ENCODE data around the gene ADRM1. TPM values are rescaled to one million over a fixed set of nuclear protein-coding genes. Genes with fewer than 3 reads are reported as not detected.

ADRM1 gene
- total RNA-seq, 2 experiments from 2014 or later = 97.7 to 103 TPM

DNA sequence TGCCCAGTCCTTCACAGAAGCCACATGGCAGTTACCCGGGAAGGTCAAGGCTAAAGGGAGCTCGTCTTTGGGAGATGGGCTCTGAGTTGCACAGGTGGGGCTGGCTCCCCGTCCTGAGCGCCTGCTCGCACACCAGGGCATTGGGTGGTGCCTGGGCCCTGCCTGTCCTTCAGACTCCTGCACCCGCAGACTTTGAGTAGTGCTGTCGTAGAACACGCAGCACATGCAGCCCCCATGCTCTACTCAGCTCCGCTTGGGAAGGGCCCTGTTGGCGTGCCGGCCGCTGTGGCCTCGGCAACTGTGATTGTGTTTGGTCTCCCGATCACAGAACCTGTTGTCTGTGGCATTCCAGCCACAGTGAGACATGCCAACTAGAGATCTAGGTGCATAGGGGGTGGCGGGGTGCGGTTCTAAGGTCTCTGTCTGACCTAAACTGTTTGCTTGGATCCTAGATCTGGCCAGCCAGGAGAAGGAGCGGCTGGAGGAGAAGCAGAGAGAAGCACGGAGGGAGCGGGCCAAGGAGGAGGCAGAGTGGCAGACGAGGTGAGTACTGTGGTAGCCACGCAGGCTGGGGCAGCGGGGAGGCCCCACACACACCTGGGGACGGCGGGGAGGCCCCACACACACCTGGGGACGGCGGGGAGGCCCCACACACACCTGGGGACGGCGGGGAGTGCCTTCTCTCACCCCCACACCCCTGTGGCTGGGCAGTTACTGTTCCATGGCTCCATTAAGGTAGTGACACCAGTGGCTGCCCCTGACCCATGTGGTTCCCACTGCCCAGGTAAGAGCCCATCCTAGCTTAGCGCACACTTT, 11.3 kb upstream of the ADRM1 start:
- H3K27ac Mint-ChIP-seq = peak overlapping the region; percentile 50
- DNase-seq = no peak

GRCh38 chr20:62292108-62292507, 10.7 kb upstream of the ADRM1 start:
- peak overlapping the region; percentile 73 for H3K27ac Mint-ChIP-seq

More for the DNA sequence above, 11.3 kb upstream of the ADRM1 start:
- ChIA-PET POLR2A (no interaction called here), CTCF (interaction anchor here (1.8 kb wide), 1 partner anchor 9 kb away, joined by 4 read pairs; no protein-coding TSS in a partner anchor)
- H3K36me3 Mint-ChIP-seq (ENCODE audit: low read depth) = peaks cover 14% of the 10 kb centered on the region
- H3K4me3 Mint-ChIP-seq = no peak overlapping the region
- no peak for ATAC-seq
- H3K4me1 Mint-ChIP-seq (ENCODE audit: low read depth) = peaks cover 3% of the 10 kb centered on the region
- no peaks in the 10 kb centered on the region for H3K9me3 Mint-ChIP-seq (ENCODE audit: insufficient read depth)
- no peaks in the 10 kb centered on the region for H3K27me3 Mint-ChIP-seq (ENCODE audit: low read depth)

DNA sequence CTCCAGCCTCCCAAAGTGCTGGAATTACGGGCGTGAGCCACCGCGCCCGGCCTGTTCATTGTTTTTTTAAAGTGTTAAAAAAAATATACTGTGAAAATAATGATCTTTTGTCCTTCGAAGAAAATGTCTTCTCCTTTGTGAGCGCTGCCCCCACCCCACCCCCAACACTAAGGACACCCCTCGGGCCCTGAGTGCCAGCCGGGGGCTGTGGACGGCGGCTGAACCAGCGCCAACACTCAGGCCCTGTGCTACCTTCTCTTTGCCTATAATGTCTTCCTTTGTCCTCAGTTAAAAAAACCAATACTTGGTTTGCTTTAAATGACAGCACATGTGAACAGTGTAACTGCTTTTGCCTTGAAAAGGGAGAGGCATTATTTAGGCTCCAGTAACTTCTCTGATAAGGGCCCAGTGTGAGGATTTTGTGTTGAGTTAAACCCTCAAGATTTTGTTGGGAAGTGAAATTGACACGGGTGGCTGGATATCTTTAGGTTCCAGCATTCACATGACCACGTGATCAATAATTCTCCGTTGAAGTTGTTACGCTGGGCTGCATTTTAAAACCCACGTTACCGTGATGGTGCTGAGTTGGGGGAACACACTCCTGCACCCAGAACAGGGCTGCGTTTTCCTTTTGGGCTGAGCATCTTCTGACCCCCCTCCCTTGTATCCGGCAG, 9.5 kb upstream of the ADRM1 start:
- no peak overlapping the region for H3K4me3 Mint-ChIP-seq
- H3K36me3 Mint-ChIP-seq (ENCODE audit: low read depth) = peaks cover 12% of the 10 kb centered on the region
- peaks cover 3% of the 10 kb centered on the region for H3K4me1 Mint-ChIP-seq (ENCODE audit: low read depth)
- ATAC-seq (no peak), DNase-seq (no peak)
- no peaks in the 10 kb centered on the region for H3K9me3 Mint-ChIP-seq (ENCODE audit: insufficient read depth)
- CTCF ChIA-PET = interaction anchor here (0.9 to 1.8 kb wide), 2 partner anchors 8 to 9 kb away, joined by 3 to 4 read pairs; no protein-coding TSS in a partner anchor
- H3K27ac Mint-ChIP-seq = no peak overlapping the region
- POLR2A ChIA-PET = no interaction called here
- H3K27me3 Mint-ChIP-seq (ENCODE audit: low read depth) = no peaks in the 10 kb centered on the region

More at GRCh38 chr20:62292108-62292507, 10.7 kb upstream of the ADRM1 start:
- ChIA-PET CTCF (interaction anchor here (1.8 kb wide), 1 partner anchor 9 kb away, joined by 4 read pairs; no protein-coding TSS in a partner anchor), POLR2A (no interaction called here)
- ATAC-seq (no peak), DNase-seq (no peak)
- Mint-ChIP-seq H3K4me3 (no peak overlapping the region), H3K4me1 (ENCODE audit: low read depth) (peaks cover 3% of the 10 kb centered on the region), H3K36me3 (ENCODE audit: low read depth) (peaks cover 12% of the 10 kb centered on the region), H3K27me3 (ENCODE audit: low read depth) (no peaks in the 10 kb centered on the region), H3K9me3 (ENCODE audit: insufficient read depth) (no peaks in the 10 kb centered on the region)

- Mint-ChIP-seq H3K4me3 (no peak overlapping the region), H3K9me3 (ENCODE audit: insufficient read depth) (no peaks in the 10 kb centered on the region), H3K27me3 (ENCODE audit: low read depth) (no peaks in the 10 kb centered on the region), H3K36me3 (ENCODE audit: low read depth) (peaks cover 12% of the 10 kb centered on the region), H3K4me1 (ENCODE audit: low read depth) (peaks cover 3% of the 10 kb centered on the region), H3K27ac (no peak overlapping the region)
- CTCF ChIA-PET = interaction anchor here (0.9 kb wide), 1 partner anchor 8 kb away, joined by 3 read pairs; no protein-coding TSS in a partner anchor
- no peak for DNase-seq
- POLR2A ChIA-PET = no interaction called here
- no peak for ATAC-seq
Measured at GRCh38 chr20:62293946-62294345, 8.9 kb upstream of the ADRM1 start.

- Mint-ChIP-seq H3K27me3 (ENCODE audit: low read depth) (no peaks in the 10 kb centered on the region), H3K9me3 (ENCODE audit: insufficient read depth) (no peaks in the 10 kb centered on the region), H3K27ac (peak overlapping the region; percentile 6), H3K36me3 (ENCODE audit: low read depth) (peaks cover 12% of the 10 kb centered on the region), H3K4me1 (ENCODE audit: low read depth) (peaks cover 3% of the 10 kb centered on the region), H3K4me3 (no peak overlapping the region)
- DNase-seq (no peak), ATAC-seq (no peak)
- CTCF ChIA-PET = interaction anchor here (0.9 kb wide), 1 partner anchor 8 kb away, joined by 3 read pairs; no protein-coding TSS in a partner anchor
- POLR2A ChIA-PET = no interaction called here
Measured at GRCh38 chr20:62294516-62294915, 8.3 kb upstream of the ADRM1 start.

DNA sequence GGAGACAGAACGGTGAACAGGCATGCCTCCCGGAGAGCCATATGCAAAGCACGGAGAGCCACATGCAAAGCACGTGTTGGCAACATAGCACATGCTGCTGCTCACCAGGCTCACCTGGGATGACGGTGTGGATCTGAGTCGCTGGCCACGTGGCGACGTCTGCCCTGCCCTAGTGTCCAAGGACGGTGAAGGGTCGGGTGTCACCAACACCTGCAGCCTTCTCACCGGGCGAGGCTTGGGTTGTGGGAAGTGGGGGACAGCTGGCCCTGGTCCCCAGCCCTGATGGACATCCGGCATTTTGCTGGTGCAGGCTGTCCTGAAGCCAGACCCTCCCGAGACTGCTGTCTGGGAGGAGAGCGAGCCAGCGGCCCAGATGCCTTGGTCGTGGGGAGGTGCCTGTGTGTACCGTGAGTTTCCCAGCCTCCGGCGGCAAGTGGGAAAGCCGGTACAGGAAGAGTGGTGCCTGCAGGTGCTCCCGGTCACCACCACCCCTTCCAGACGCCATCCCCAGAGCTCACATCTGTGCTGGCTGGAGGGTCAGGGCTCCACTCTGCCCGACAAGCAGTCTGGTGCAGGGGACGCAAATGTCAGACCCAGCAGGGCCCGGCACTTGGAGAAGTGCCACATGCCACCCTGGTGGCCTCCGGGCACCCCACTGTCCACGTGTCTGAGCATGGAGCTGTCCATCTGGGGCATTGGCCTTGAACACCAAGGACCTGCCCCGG, 5.9 kb upstream of the ADRM1 start:
- DNase-seq (no peak), ATAC-seq (no peak)
- Mint-ChIP-seq H3K36me3 (ENCODE audit: low read depth) (peaks cover 12% of the 10 kb centered on the region), H3K4me1 (ENCODE audit: low read depth) (peaks cover 11% of the 10 kb centered on the region), H3K27ac (no peak overlapping the region), H3K4me3 (no peak overlapping the region), H3K27me3 (ENCODE audit: low read depth) (no peaks in the 10 kb centered on the region), H3K9me3 (ENCODE audit: insufficient read depth) (no peaks in the 10 kb centered on the region)
- POLR2A ChIA-PET = no interaction called here
- CTCF ChIA-PET = interaction anchor here (1.1 to 1.6 kb wide), 2 partner anchors 85 to 494 kb away, joined by 3 to 4 read pairs; no protein-coding TSS in a partner anchor

DNA sequence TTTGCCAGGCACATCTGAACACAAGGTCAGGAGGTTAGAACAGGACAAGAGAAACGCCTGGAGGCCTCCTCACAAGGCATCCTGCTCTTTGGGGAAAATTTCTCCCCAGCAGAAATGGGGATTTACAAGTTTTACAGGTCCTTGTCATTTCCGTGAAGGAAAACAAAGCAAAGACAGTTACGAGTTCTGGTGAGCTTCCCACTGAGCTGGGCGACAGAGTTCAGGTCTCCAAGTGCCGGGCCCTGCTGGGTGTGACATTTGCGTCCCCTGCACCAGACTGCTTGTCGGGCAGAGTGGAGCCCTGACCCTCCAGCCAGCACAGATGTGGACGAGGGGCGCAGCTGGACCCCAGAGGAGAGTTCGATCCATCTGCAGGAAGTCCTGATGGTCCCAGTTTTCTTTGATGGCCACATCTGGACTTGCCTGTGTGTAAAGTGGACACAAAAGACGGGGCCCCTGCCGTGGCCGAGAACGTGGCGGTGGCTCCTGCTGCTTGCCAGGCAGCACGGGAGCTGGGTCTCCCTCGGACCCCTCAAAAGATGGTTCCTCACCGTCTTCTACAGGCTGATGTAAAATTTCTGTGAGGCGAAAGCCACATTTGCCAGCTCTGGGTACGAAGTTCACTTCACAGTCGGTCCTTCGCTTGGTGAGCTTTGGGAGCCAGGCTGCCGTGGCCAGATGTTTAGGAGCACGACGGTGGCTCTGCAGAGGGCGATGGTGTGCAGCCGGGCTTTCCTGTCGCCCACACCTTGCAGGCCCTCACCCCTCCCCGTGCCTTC, 5.2 kb upstream of the ADRM1 start:
- no peak overlapping the region for H3K4me3 Mint-ChIP-seq
- no peak overlapping the region for H3K27ac Mint-ChIP-seq
- no peaks in the 10 kb centered on the region for H3K27me3 Mint-ChIP-seq (ENCODE audit: low read depth)
- CTCF ChIA-PET = interaction anchor here (1.6 kb wide), 1 partner anchor 84 kb away, joined by 4 read pairs; no protein-coding TSS in a partner anchor
- H3K9me3 Mint-ChIP-seq (ENCODE audit: insufficient read depth) = no peaks in the 10 kb centered on the region
- peaks cover 9% of the 10 kb centered on the region for H3K4me1 Mint-ChIP-seq (ENCODE audit: low read depth)
- ATAC-seq (no peak), DNase-seq (no peak)
- peaks cover 9% of the 10 kb centered on the region for H3K36me3 Mint-ChIP-seq (ENCODE audit: low read depth)
- POLR2A ChIA-PET = interaction anchor here (0.5 kb wide), 1 partner anchor 529 kb away, joined by 3 read pairs; no protein-coding TSS in a partner anchor

- ATAC-seq = no peak
- Mint-ChIP-seq H3K27ac (no peak overlapping the region), H3K4me3 (no peak overlapping the region), H3K9me3 (ENCODE audit: insufficient read depth) (no peaks in the 10 kb centered on the region), H3K4me1 (ENCODE audit: low read depth) (peaks cover 9% of the 10 kb centered on the region), H3K36me3 (ENCODE audit: low read depth) (peaks cover 11% of the 10 kb centered on the region), H3K27me3 (ENCODE audit: low read depth) (no peaks in the 10 kb centered on the region)
- POLR2A ChIA-PET = interaction anchor here (0.5 kb wide), 1 partner anchor 528 kb away, joined by 3 read pairs; no protein-coding TSS in a partner anchor
- DNase-seq = no peak
- CTCF ChIA-PET = no interaction called here
Measured at GRCh38 chr20:62298577-62299249, 4.1 kb upstream of the ADRM1 start.

- DNase-seq (no peak), ATAC-seq (no peak)
- ChIA-PET CTCF (interaction anchor here (4.5 kb wide), 1 partner anchor 83 kb away, joined by 31 read pairs; no protein-coding TSS in a partner anchor), POLR2A (no interaction called here)
- H3K27me3 Mint-ChIP-seq (ENCODE audit: low read depth) = no peaks in the 10 kb centered on the region
- peaks cover 19% of the 10 kb centered on the region for H3K4me1 Mint-ChIP-seq (ENCODE audit: low read depth)
- no peaks in the 10 kb centered on the region for H3K9me3 Mint-ChIP-seq (ENCODE audit: insufficient read depth)
- no peak overlapping the region for H3K4me3 Mint-ChIP-seq
- no peak overlapping the region for H3K27ac Mint-ChIP-seq
- H3K36me3 Mint-ChIP-seq (ENCODE audit: low read depth) = peaks cover 15% of the 10 kb centered on the region
Measured at GRCh38 chr20:62299666-62300236, 3.0 kb upstream of the ADRM1 start.

- Mint-ChIP-seq H3K4me1 (ENCODE audit: low read depth) (peaks cover 24% of the 10 kb centered on the region), H3K27me3 (ENCODE audit: low read depth) (no peaks in the 10 kb centered on the region), H3K27ac (no peak overlapping the region), H3K9me3 (ENCODE audit: insufficient read depth) (no peaks in the 10 kb centered on the region), H3K4me3 (no peak overlapping the region), H3K36me3 (ENCODE audit: low read depth) (peaks cover 12% of the 10 kb centered on the region)
- ATAC-seq (no peak), DNase-seq (no peak)
- ChIA-PET POLR2A (no interaction called here), CTCF (interaction anchor here (0.9 to 4.5 kb wide), 4 partner anchors 8 to 83 kb away, joined by 4 to 31 read pairs (median 5); no protein-coding TSS in a partner anchor)
Measured at GRCh38 chr20:62300319-62300718, 2.5 kb upstream of the ADRM1 start.
